PFSK-1 (cell line): ENCODE measurements around the gene KIF26B.

Experiments
- POLR2AphosphoS5 ChIP-seq: IDR thresholded peaks from 2 replicates; pipeline ENCODE4 v1.6.1; 2012; ENCODE audit warnings: low read depth, mild to moderate bottlenecking, control low read depth, low read length, moderate library complexity
- REST ChIP-seq, 2 experiments: IDR thresholded peaks; 2 replicates each; pipeline versions ENCODE4 v1.6.1 to v1.8.0; 2011 to 2012; ENCODE audit warnings: low read depth in 2 of 2, low read length in 2 of 2, control low read depth in 1 of 2, inconsistent platforms in 1 of 2, mild to moderate bottlenecking in 1 of 2, moderate library complexity in 1 of 2; ENCODE audit not compliant: insufficient read depth in 1 of 2
- SIN3A ChIP-seq: IDR thresholded peaks from 2 replicates; pipeline ENCODE4 v1.6.1; 2012; ENCODE audit warnings: mild to moderate bottlenecking, low read length, moderate library complexity, borderline replicate concordance; ENCODE audit not compliant: insufficient read depth
- TAF1 ChIP-seq: IDR thresholded peaks from 2 replicates; pipeline ENCODE4 v1.6.1; 2012; ENCODE audit warnings: low read length, control low read depth, borderline replicate concordance; ENCODE audit not compliant: insufficient read depth

- TF ChIP-seq REST (IDR thresholded peaks at IDR 0.05; ENCODE audit: insufficient read depth in 1 of 2, low read depth in 2 of 2, low read length in 2 of 2) (no peak), TAF1 (no peak), POLR2AphosphoS5 (no peak), SIN3A (no peak)
Measured at GRCh38 chr1:245270063-245270462, 115.3 kb downstream of the KIF26B start.
